Measurements from ENCODE around the gene DISC1. TPM values are rescaled to one million over a fixed set of nuclear protein-coding genes. Genes with fewer than 3 reads are reported as not detected.
"Not testable (repeated sequence)": the region's sequence is repeated elsewhere in the genome, so short reads cannot be mapped to it uniquely, and the experiment has no call there.

The DISC1 gene
- total RNA-seq, 4 donors from 2014 or later, result 9.6 to 27.9 (median 13.0) TPM

DNA sequence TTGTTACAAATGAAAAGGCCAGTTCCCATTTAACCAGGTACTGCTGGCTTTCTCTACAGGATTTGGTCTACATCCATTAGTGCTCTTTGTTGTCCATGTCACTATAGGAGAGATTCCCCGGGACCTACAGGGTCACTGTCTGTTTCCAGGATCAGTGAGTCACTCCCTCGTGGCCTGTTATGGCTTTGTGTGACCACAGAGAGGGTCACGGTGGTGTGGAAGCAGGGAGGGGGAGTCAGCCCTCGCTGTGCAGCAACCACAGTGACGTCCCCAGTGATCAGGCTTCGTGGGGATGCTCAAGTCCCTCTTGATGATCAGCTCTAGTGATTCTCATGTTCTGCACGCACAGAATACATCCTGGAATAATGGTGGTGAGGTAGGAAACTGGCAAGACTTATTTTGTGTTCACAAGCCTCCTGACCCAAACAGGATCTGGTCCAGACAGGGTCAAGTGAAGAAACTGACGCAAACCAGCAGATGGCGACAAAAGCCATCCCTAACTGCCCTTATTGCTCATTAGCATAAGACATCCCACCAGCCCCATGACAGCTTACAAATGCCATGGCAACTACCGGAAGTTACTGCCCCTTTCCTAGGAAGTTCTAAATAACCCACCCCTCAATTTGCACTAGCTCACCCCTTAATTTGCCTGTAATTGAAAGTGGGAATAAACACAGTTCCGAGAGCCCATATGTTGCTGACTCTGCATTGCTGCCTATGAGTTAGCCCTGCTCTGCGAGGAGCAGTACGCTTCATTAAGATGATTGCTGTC, 98.5 kb downstream of the DISC1 start:
- ATAC-seq (ENCODE audit: low FRiP score) (no peak), DNase-seq (ENCODE audit: low spot score) (no peak)
- TF ChIP-seq, protein P1, sequence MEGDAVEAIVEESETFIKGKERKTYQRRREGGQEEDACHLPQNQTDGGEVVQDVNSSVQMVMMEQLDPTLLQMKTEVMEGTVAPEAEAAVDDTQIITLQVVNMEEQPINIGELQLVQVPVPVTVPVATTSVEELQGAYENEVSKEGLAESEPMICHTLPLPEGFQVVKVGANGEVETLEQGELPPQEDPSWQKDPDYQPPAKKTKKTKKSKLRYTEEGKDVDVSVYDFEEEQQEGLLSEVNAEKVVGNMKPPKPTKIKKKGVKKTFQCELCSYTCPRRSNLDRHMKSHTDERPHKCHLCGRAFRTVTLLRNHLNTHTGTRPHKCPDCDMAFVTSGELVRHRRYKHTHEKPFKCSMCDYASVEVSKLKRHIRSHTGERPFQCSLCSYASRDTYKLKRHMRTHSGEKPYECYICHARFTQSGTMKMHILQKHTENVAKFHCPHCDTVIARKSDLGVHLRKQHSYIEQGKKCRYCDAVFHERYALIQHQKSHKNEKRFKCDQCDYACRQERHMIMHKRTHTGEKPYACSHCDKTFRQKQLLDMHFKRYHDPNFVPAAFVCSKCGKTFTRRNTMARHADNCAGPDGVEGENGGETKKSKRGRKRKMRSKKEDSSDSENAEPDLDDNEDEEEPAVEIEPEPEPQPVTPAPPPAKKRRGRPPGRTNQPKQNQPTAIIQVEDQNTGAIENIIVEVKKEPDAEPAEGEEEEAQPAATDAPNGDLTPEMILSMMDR (IDR thresholded peaks at IDR 0.05), result no peak

DNA sequence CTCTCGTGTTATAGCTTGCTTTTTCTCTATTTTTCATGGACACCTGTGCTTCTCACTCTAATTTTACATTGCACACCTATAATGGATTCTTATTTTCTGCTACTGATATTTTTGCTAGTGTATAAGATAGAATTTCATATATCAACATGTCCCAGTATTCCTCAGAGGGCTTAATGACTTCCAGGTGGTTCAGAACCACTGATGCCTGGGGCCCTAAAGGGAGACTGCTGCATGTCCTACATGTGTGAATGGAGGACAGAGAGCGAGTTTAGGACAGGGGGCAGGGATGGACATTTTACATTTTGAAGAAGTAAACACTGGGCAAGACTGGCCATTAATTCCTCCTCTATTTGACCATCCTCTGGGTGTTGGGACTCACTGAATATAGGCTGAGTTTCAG, 100.6 kb downstream of the DISC1 start:
- DNase-seq (ENCODE audit: low spot score) (no peak), ATAC-seq (ENCODE audit: low FRiP score) (no peak)
- TF ChIP-seq, protein P1 (IDR thresholded peaks at IDR 0.05), result no peak

DNA sequence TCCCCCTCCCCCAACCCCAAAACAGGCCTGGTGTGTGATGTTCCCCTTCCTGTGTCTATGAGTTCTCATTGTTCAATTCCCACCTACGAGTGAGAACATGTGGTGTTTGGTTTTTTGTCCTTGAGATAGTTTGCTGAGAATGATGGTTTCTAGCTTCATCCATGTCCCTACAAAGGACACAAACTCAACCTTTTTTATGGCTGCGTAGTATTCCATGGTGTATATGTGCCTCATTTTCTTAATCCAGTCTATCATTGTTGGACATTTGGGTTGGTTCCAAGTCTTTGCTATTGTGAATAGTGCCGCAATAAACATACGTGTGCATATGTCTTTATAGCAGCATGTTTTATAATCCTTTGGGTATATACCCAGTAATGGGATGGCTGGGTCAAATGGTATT, 102.4 kb downstream of the DISC1 start:
- ATAC-seq (ENCODE audit: low FRiP score); DNase-seq (ENCODE audit: low spot score): not testable (repeated sequence)

DNA sequence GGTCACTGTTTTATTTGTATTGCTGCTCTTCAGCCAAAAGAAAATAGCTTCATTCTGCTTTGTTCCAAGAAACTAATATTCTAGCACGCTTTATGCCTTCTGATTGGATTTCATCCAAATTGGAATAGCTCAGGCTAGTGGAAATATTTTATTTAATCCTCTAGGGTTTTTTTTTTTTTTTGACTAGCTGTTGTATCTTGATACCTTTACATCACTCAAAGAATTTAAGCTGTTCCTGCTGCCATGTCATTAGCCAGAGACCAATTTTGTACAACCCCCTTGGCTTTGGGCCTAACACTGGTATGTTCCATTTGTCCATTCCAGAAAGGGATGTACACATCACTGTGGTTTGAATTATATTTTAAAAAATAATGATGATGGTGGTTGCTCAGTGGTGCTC, 103.0 kb downstream of the DISC1 start:
- ATAC-seq (ENCODE audit: low FRiP score) (no peak), DNase-seq (ENCODE audit: low spot score) (no peak)
- TF ChIP-seq, protein P1 (IDR thresholded peaks at IDR 0.05), result no peak

DNA sequence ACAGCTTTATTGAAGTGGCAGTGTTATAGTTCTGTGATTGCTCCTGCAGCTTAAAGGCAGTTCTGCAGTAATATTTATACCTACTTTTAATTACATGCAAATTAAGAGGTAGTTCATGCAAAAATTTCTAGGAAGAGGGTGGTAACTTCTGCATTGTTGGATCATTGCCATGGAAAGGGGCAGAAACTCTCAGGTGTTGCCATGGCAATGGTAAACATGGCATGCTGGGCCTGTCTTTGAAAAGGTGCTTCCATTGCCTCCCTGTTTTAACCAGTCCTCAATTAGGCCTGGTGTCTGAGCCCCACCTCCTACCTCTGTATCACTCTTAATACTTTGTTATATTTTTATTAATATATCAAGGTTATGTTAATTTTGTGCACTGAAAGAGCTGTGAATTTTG, 104.7 kb downstream of the DISC1 start:
- no peak for DNase-seq (ENCODE audit: low spot score)
- no peak for ATAC-seq (ENCODE audit: low FRiP score)
- TF ChIP-seq, protein P1 (IDR thresholded peaks at IDR 0.05), result no peak

DNA sequence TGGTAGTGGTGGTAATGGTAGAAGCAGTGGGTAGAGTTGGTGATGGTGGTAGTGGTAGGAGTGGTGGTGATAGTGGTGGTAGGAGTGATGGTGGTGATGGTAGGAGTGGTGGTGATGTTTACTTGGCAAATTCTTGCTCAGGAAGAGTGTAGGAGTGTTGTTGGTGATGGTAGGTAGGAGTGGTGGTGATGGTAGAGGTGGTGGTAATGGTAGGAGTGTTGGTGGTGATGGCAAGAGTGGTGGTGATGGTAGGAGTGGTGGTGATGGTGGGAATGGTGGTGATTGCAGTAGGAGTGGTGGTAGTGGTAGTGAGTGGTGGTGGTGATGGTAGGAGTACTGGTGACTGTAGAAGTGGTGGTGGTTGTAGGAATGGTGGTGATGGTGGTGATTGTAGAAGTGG, 106.5 kb downstream of the DISC1 start:
- no peak for ATAC-seq (ENCODE audit: low FRiP score)
- no peak for DNase-seq (ENCODE audit: low spot score)
- TF ChIP-seq, protein P1 (IDR thresholded peaks at IDR 0.05), result no peak

DNA sequence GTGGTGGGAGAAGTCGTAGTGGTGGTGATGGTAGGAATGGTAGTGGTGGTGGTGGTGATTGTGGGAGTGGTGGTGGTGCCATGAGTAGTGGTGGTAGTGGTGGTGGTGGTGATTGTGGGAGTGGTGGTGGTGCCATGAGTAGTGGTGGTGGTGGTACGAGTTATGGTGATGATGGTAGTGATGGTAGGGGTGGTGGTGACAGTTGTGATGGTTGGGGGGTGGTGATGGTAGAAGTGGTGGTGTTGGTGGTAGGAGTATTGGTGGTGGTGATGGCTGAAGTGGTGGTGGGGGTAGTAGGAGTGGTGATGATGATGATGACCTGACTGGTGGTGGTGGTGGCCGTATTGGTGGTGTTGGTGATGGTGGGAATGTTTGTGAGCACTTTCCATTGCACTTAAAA, 107.1 kb downstream of the DISC1 start:
- no peak for DNase-seq (ENCODE audit: low spot score)
- ATAC-seq (ENCODE audit: low FRiP score), result no peak
- TF ChIP-seq, protein P1 (IDR thresholded peaks at IDR 0.05), result no peak

Data from omental fat pad (tissue), 4 donors.